Keratinocyte (primary cell): ENCODE measurements around the gene RAD54L2. TPM values are rescaled to one million over a fixed set of nuclear protein-coding genes. Genes with fewer than 3 reads are reported as not detected.

Experiments used
- DNase-seq: peaks from one replicate; pipeline ENCODE4 v3.0.0-alpha.2; 2011; ENCODE audit warnings: low read depth, missing footprints, low spot score
- FAIRE-seq: peaks from 2 replicates; lab custom pipeline; 2011; peaks lifted over from hg19 to GRCh38; lab: Jason Lieb, UNC
- H2AFZ ChIP-seq: 2 replicates; pipeline ENCODE4 v1.6.0; 2012; ENCODE audit warnings: low read length, control low read depth, inconsistent platforms; ENCODE audit not compliant: control insufficient read depth
- H3K27ac ChIP-seq: 2 replicates; pipeline ENCODE4 v1.5.1; 2011; ENCODE audit warnings: low read length; ENCODE audit not compliant: control insufficient read depth, insufficient read depth
- H3K27me3 ChIP-seq: 3 replicates; pipeline ENCODE4 v1.6.0; 2011; ENCODE audit warnings: low read length; ENCODE audit not compliant: control insufficient read depth, insufficient read depth; ENCODE audit errors: extremely low read depth
- H3K36me3 ChIP-seq, 2 experiments: 2 replicates in 1 of 2; 3 replicates in 1 of 2; pipeline ENCODE4 v1.5.1; 2011; ENCODE audit warnings: low read length in 2 of 2, mild to moderate bottlenecking in 1 of 2; ENCODE audit not compliant: control insufficient read depth in 2 of 2, insufficient read depth in 2 of 2; ENCODE audit errors: extremely low read depth in 1 of 2
- H3K4me1 ChIP-seq: 3 replicates; pipeline ENCODE4 v1.5.1; 2011; ENCODE audit warnings: low read length; ENCODE audit not compliant: control insufficient read depth, insufficient read depth; ENCODE audit errors: extremely low read depth
- H3K4me2 ChIP-seq: 3 replicates; pipeline ENCODE4 v1.6.0; 2011; ENCODE audit warnings: low read depth, low read length; ENCODE audit not compliant: control insufficient read depth, insufficient read depth; ENCODE audit errors: extremely low read depth
- H3K4me3 ChIP-seq, 3 experiments: fragments of 200-600 bp in 1 of 3; sonication (generic) in 1 of 3; 2 replicates in 2 of 3; 3 replicates in 1 of 3; pipeline ENCODE4 v1.5.1; 2011 to 2016; ENCODE audit warnings: low read length in 3 of 3, mild to moderate bottlenecking in 3 of 3, control low read depth in 2 of 3, inconsistent platforms in 1 of 3, low read depth in 1 of 3, mixed read lengths in 1 of 3, mixed run types in 1 of 3, moderate library complexity in 1 of 3; ENCODE audit not compliant: control insufficient read depth in 2 of 3, insufficient read depth in 2 of 3; ENCODE audit errors: extremely low read depth in 1 of 3
- H3K79me2 ChIP-seq: 2 replicates; pipeline ENCODE4 v1.6.0; 2012; ENCODE audit warnings: low read length; ENCODE audit not compliant: control insufficient read depth, insufficient read depth
- H3K9ac ChIP-seq: 3 replicates; pipeline ENCODE4 v1.6.0; 2011; ENCODE audit warnings: low read length; ENCODE audit not compliant: control insufficient read depth, insufficient read depth; ENCODE audit errors: extremely low read depth
- H3K9me1 ChIP-seq: 3 replicates; pipeline ENCODE4 v1.6.0; 2011; ENCODE audit warnings: low read length; ENCODE audit not compliant: control insufficient read depth, insufficient read depth; ENCODE audit errors: extremely low read depth
- H3K9me3 ChIP-seq: 2 replicates; pipeline ENCODE4 v1.5.1; 2012; ENCODE audit warnings: low read depth, low read length; ENCODE audit not compliant: control insufficient read depth
- H4K20me1 ChIP-seq: 3 replicates; pipeline ENCODE4 v1.6.0; 2011; ENCODE audit warnings: low read length; ENCODE audit not compliant: control insufficient read depth, insufficient read depth; ENCODE audit errors: extremely low read depth
- EZH2 ChIP-seq: IDR thresholded peaks from one replicate; pipeline ENCODE4 v1.6.1; 2012; ENCODE audit warnings: inconsistent platforms, mild to moderate bottlenecking, low read length, moderate library complexity
- dilution Hi-C: fragments of 300-500 bp; cut with MboI; formaldehyde crosslinking; loops from one replicate; pipeline ENCODE4 v1.7.0; 2020; ENCODE audit warnings: low sequenced_read_pairs; ENCODE audit not compliant: extremely low pct_ligation_motif_present
- polyA plus RNA-seq, 5 experiments: library from polyadenylated mRNA; depleted of rRNA in 3 of 5; stranded (reverse) in 3 of 5; stranded (forward) in 1 of 5; unstranded in 1 of 5; fragments of >200 nt; gene quantifications; 1 replicate in 1 of 5; 2 replicates in 3 of 5; 3 replicates in 1 of 5; pipeline versions ENCODE4 v1.2.1 to v1.2.3, GENCODE V29; 2011 to 2012; ENCODE audit warnings: missing spikeins in 2 of 5, low read depth in 1 of 5, low replicate concordance in 1 of 5
- TF ChIP-seq, protein P1 (sequence below), 3 experiments: IDR thresholded peaks in 1 of 3; conservative IDR thresholded peaks in 1 of 3; optimal IDR thresholded peaks in 1 of 3; 2 replicates in 2 of 3; 3 replicates in 1 of 3; pipeline versions ENCODE3 to v1.5.1; 2011; ENCODE audit warnings: low read length in 3 of 3, mild to moderate bottlenecking in 3 of 3, moderate library complexity in 2 of 3, control low read depth in 1 of 3, inconsistent platforms in 1 of 3; ENCODE audit not compliant: insufficient read depth in 2 of 3; ENCODE audit errors: extremely low read depth in 1 of 3

The RAD54L2 gene
- polyA plus RNA-seq, 1 donor (not counting 4 experiments of a cell fraction or from before 2014, with no cell fraction given), result 4.2 TPM

DNA sequence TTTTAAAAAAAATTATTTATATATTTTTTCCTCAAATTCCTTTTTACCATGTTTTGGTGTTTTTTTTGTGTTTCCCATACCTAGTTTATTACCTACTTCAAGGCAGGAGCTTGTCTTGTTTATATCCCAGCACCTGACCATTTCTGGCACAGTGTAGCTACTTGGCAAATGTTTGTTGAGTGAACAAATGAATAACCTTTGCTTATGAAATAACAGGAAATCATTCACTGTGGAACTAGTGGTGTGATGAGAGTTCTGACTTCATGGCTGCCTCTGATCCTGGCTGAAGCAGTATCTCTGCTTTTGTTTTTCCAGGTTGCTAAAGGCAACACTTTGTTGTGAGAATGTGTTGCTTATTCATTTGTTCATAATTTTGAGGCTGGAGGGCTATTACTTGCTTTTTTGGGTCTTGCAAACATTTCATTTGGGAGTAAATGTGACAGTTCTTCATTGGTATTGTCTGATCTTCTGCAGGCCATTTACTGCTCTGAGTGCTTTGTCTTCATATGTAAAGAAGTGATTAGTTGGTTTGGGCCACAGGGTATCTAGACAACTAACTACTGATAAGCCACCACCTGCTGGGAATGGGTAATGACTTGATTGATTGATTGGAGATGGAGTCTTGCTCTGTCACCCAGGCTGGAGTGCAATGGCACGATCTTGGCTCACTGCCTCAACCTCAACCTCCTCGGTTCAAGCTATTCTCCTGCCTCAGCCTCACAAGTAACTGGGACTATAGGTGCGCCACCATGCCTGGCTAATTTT, 5.7 kb downstream of the RAD54L2 start:
- dilution Hi-C loops, result no loop called here
- no peaks in the 10 kb centered on the region for H3K9me3 ChIP-seq
- H4K20me1 ChIP-seq, result peaks cover 2% of the 10 kb centered on the region
- no peak overlapping the region for H3K9ac ChIP-seq
- no peak overlapping the region for H3K4me2 ChIP-seq
- peaks cover 45% of the 10 kb centered on the region for H3K79me2 ChIP-seq
- no peak for DNase-seq
- H3K9me1 ChIP-seq, result no peaks in the 10 kb centered on the region
- TF ChIP-seq EZH2, result no peak
- TF ChIP-seq, protein P1, sequence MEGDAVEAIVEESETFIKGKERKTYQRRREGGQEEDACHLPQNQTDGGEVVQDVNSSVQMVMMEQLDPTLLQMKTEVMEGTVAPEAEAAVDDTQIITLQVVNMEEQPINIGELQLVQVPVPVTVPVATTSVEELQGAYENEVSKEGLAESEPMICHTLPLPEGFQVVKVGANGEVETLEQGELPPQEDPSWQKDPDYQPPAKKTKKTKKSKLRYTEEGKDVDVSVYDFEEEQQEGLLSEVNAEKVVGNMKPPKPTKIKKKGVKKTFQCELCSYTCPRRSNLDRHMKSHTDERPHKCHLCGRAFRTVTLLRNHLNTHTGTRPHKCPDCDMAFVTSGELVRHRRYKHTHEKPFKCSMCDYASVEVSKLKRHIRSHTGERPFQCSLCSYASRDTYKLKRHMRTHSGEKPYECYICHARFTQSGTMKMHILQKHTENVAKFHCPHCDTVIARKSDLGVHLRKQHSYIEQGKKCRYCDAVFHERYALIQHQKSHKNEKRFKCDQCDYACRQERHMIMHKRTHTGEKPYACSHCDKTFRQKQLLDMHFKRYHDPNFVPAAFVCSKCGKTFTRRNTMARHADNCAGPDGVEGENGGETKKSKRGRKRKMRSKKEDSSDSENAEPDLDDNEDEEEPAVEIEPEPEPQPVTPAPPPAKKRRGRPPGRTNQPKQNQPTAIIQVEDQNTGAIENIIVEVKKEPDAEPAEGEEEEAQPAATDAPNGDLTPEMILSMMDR (optimal IDR thresholded peaks at IDR 0.05 in 1 of 3, IDR thresholded peaks at IDR 0.05 in 1 of 3, conservative IDR thresholded peaks at IDR 0.05 in 1 of 3; ENCODE audit: extremely low read depth in 1 of 3, insufficient read depth in 2 of 3, low read length in 3 of 3), result no peak
- H3K27me3 ChIP-seq, result no peaks in the 10 kb centered on the region
- peaks cover 9% of the 10 kb centered on the region for H3K4me1 ChIP-seq
- H3K36me3 ChIP-seq, result peaks cover 1 to 13% of the 10 kb centered on the region in 2 experiments
- no peak overlapping the region for H3K27ac ChIP-seq
- FAIRE-seq, result no peak
- H3K4me3 ChIP-seq, result no peak overlapping the region
- no peak overlapping the region for H2AFZ ChIP-seq

DNA sequence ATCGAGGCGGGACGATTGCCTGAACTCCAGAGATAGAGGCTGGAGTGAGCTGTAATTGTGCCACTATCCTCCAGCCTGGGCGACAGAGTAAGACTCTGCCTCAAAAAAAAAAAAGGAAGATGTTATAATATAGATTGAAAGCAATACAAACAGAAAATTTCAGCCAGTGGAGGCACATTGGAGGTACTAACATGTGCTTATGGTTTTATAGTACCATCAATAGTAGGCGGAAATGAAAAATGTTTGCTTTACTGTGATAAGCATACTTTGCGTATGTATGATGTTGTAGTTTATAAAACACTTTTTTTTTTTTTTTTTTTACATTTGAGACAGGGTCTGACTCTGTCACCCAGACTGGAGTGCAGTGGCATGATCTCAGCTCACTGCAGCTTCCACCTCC, 8.8 kb downstream of the RAD54L2 start:
- peaks cover 25% of the 10 kb centered on the region for H3K79me2 ChIP-seq

More for the DNA sequence above, 8.8 kb downstream of the RAD54L2 start:
- dilution Hi-C loops, result no loop called here
- Histone ChIP-seq H3K4me3 (no peak overlapping the region), H3K27me3 (no peaks in the 10 kb centered on the region), H4K20me1 (no peaks in the 10 kb centered on the region), H3K36me3 (peaks cover 0 to 14% of the 10 kb centered on the region in 2 experiments), H2AFZ (no peak overlapping the region), H3K27ac (no peak overlapping the region), H3K9ac (no peak overlapping the region), H3K9me1 (no peaks in the 10 kb centered on the region), H3K4me2 (no peak overlapping the region), H3K4me1 (no peaks in the 10 kb centered on the region), H3K9me3 (no peaks in the 10 kb centered on the region)
- no peak for DNase-seq
- no peak for FAIRE-seq
- TF ChIP-seq, protein P1 (optimal IDR thresholded peaks at IDR 0.05 in 1 of 3, IDR thresholded peaks at IDR 0.05 in 1 of 3, conservative IDR thresholded peaks at IDR 0.05 in 1 of 3; ENCODE audit: extremely low read depth in 1 of 3, insufficient read depth in 2 of 3, low read length in 3 of 3), result no peak
- TF ChIP-seq EZH2, result no peak
